ENCODE results near the gene UBE2G1.

DNA sequence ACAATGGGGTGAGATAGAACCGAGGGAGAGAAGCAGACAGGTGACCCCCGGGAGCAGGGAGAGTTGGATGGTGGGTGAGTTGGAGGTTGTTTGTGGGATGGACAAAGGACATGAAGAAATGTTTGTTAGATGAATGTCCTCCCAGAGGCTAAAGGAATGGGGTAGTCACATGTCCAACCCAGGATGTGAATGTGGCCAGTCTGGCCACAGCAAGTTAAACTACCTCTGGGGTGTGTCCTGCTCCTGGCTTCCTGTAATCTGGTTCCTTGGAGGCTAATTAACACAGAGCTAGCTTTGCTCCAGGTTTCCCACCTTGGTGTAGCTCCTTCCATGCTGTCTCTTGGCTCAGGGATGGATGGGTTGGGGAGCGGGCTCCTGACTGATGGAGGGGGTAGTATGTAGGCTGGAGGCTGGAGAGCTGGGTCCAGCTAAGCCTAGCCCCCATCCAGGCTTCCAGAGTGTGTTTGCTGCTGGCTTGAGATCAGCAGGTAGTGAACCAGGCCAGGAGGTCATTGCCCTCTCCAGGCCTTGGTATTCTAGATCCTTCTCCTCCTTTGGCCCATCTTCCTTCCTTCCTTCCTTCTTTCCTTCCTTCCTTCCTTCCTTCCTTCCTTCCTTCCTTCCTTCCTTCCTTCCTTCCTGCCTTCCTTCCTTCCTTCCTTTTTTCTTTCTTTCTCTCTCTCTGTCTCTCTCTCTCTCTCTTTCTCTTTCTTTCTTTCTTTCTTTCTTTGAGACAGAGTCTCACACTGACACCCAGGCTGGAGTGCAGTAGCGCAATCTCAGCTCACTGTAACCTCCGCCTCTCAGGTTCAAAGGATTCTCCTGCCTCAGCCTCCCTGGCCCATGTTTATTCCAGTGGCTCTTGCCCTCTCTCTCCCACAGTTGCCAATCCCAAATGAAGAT is 28.0 kb upstream of the UBE2G1 start:
- TF ChIP-seq CTCF (IDR thresholded peaks at IDR 0.05; ENCODE audit: borderline replicate concordance, extremely low read depth, low read length, poor library complexity, severe bottlenecking) (no peak), EZH2 (IDR thresholded peaks at IDR 0.05; ENCODE audit: borderline replicate concordance, low read depth, low read length, severe bottlenecking) (no peak)

Data from DND-41 (cell line).